Spleen (tissue), 7 donors: ENCODE data around the gene WWTR1.

Experiments used
- POLR2A ChIP-seq, 3 donors: fragments of 450-650 bp; IDR thresholded peaks; one replicate each; pipeline ENCODE4 v1.5.1; 2017; ENCODE audit warnings: antibody characterized with exemption in 3 of 3, mild to moderate bottlenecking in 1 of 3
- POLR2AphosphoS5 ChIP-seq, 3 donors: sonication (generic); formaldehyde crosslinking; IDR thresholded peaks; one replicate each; pipeline ENCODE4 v1.5.1; 2017; ENCODE audit warnings: antibody characterized with exemption in 3 of 3
- TF ChIP-seq, protein P1 (sequence below), 11 experiments: fragments of 200-600 bp in 7 of 11; fragments of 450-650 bp in 4 of 11; sonication (generic) in 4 of 11; IDR thresholded peaks in 8 of 11; conservative IDR thresholded peaks in 3 of 11; 1 replicate in 7 of 11; 2 replicates in 4 of 11; pipeline versions ENCODE4 v1.4.0 to v1.8.0; 2016 to 2021; ENCODE audit warnings: antibody characterized with exemption in 11 of 11, inconsistent platforms in 4 of 11, mild to moderate bottlenecking in 1 of 11
- donor health status: DM: no; HTN: no; CAD: no; lungs with moderate emphysema.
- donor health status: DM: no; HTN: no; CAD: no.
- donor health status: DM: no; HTN: no; CAD: no.

DNA sequence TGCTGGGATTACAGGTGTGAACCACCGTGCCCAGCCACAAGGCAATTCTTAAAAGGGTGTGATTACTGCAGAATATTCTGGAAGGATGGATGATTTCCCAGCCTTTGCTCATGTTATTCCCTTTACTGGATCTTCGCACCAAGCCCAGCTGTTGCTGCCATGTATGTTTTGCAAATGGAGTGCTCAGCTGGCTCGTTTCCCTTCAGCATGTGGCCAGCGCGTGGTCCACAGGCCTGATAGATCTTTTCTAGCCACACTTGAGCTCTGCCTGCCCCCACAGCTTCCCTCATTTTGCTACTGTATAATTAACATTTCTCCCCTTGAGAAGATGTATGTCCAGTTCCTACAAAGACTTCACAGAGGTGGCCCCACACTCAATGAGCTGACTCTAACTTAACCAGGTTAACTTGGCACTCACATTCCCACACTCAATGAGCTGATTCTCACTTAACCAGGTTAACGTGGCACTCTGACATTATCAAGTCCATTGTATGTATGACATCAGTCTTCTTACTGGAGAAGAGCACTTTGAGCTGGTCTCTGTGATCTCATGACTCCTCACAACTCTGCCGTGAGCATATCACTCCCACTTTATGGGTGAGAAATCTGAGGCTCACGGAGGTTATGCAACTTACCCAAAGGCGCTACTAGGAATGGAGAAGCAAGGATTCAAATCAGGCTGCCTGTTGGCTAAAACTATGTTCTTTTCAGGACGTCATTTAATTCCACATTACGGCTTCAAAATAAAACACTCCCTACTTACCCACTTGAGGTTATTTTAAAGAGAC is 134.1 kb downstream of the WWTR1 start:
- TF ChIP-seq, protein P1, sequence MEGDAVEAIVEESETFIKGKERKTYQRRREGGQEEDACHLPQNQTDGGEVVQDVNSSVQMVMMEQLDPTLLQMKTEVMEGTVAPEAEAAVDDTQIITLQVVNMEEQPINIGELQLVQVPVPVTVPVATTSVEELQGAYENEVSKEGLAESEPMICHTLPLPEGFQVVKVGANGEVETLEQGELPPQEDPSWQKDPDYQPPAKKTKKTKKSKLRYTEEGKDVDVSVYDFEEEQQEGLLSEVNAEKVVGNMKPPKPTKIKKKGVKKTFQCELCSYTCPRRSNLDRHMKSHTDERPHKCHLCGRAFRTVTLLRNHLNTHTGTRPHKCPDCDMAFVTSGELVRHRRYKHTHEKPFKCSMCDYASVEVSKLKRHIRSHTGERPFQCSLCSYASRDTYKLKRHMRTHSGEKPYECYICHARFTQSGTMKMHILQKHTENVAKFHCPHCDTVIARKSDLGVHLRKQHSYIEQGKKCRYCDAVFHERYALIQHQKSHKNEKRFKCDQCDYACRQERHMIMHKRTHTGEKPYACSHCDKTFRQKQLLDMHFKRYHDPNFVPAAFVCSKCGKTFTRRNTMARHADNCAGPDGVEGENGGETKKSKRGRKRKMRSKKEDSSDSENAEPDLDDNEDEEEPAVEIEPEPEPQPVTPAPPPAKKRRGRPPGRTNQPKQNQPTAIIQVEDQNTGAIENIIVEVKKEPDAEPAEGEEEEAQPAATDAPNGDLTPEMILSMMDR (IDR thresholded peaks at IDR 0.05 in 8 of 11, conservative IDR thresholded peaks at IDR 0.05 in 3 of 11) = no peak
- no peak for TF ChIP-seq POLR2A (IDR thresholded peaks at IDR 0.05)
- no peak for TF ChIP-seq POLR2AphosphoS5 (IDR thresholded peaks at IDR 0.05)
